Trophoblast cell (in vitro differentiated cells and primary cell): ENCODE measurements around the gene FBXO5.

ENCODE experiments used
- DNase-seq, 2 donors: peaks; one replicate each; pipeline ENCODE4 v3.0.0-alpha.2; 2016
- H2AFZ ChIP-seq: 2 replicates; pipeline ENCODE4 v1.6.1; 2013; ENCODE audit warnings: low read length, moderate library complexity, mild to moderate bottlenecking; ENCODE audit not compliant: insufficient read depth, poor library complexity
- H2AK5ac ChIP-seq: 2 replicates; pipeline ENCODE4 v1.6.1; 2013; ENCODE audit warnings: mild to moderate bottlenecking, low read length
- H2BK120ac ChIP-seq: 2 replicates; pipeline ENCODE4 v1.6.1; 2013; ENCODE audit warnings: low read length, mild to moderate bottlenecking, moderate library complexity; ENCODE audit not compliant: insufficient read depth, poor library complexity
- H2BK12ac ChIP-seq: 2 replicates; pipeline ENCODE4 v1.6.1; 2013; ENCODE audit warnings: mild to moderate bottlenecking, low read length, moderate library complexity
- H2BK5ac ChIP-seq: 2 replicates; pipeline ENCODE4 v1.6.1; 2013; ENCODE audit warnings: low read length, low read depth, moderate library complexity, mild to moderate bottlenecking; ENCODE audit not compliant: poor library complexity
- H3K14ac ChIP-seq: 2 replicates; pipeline ENCODE4 v1.6.1; 2013; ENCODE audit warnings: mild to moderate bottlenecking, low read length
- H3K18ac ChIP-seq: 2 replicates; pipeline ENCODE4 v1.6.1; 2013; ENCODE audit warnings: mild to moderate bottlenecking, low read length
- H3K23ac ChIP-seq: 2 replicates; pipeline ENCODE4 v1.6.1; 2013; ENCODE audit warnings: low read length
- H3K27ac ChIP-seq: 2 replicates; pipeline ENCODE4 v1.5.1; 2013; ENCODE audit warnings: low read depth, mild to moderate bottlenecking, inconsistent platforms, low read length, moderate library complexity
- H3K27me3 ChIP-seq: 2 replicates; pipeline ENCODE4 v1.6.1; 2013; ENCODE audit warnings: inconsistent platforms, mild to moderate bottlenecking, low read length, moderate library complexity; ENCODE audit not compliant: insufficient read depth
- H3K36me3 ChIP-seq, 2 experiments: 1 replicate in 1 of 2; 2 replicates in 1 of 2; pipeline ENCODE4 v1.6.1; 2013; ENCODE audit warnings: low read length in 2 of 2, mild to moderate bottlenecking in 2 of 2, moderate library complexity in 1 of 2; ENCODE audit not compliant: insufficient read depth in 2 of 2, control insufficient read depth in 1 of 2
- H3K4ac ChIP-seq: 2 replicates; pipeline ENCODE4 v1.6.1; 2013; ENCODE audit warnings: low read depth, mild to moderate bottlenecking, low read length, moderate library complexity
- H3K4me1 ChIP-seq, 2 experiments: 1 replicate in 1 of 2; 2 replicates in 1 of 2; pipeline ENCODE4 v1.6.1; 2013; ENCODE audit warnings: low read length in 2 of 2, mild to moderate bottlenecking in 2 of 2, moderate library complexity in 1 of 2; ENCODE audit not compliant: insufficient read depth in 2 of 2, control insufficient read depth in 1 of 2
- H3K4me2 ChIP-seq: 2 replicates; pipeline ENCODE4 v1.6.1; 2013; ENCODE audit warnings: inconsistent platforms, mild to moderate bottlenecking, low read length, moderate library complexity
- H3K4me3 ChIP-seq: 2 replicates; pipeline ENCODE4 v1.5.1; 2013; ENCODE audit warnings: mild to moderate bottlenecking, low read depth, low read length, inconsistent platforms
- H3K79me1 ChIP-seq: one replicate; pipeline ENCODE4 v1.6.1; 2013; ENCODE audit warnings: low read length
- H3K79me2 ChIP-seq: 2 replicates; pipeline ENCODE4 v1.6.1; 2013; ENCODE audit warnings: low read length, mild to moderate bottlenecking; ENCODE audit not compliant: control insufficient read depth, insufficient read depth, poor library complexity
- H3K9ac ChIP-seq: 2 replicates; pipeline ENCODE4 v1.6.1; 2013; ENCODE audit warnings: mild to moderate bottlenecking, low read length
- H3K9me3 ChIP-seq: 2 replicates; pipeline ENCODE4 v1.6.1; 2013; ENCODE audit warnings: low read depth, mild to moderate bottlenecking, control low read depth, inconsistent platforms, low read length; ENCODE audit not compliant: insufficient read depth
- H4K12ac ChIP-seq: 2 replicates; pipeline ENCODE4 v1.6.1; 2013; ENCODE audit warnings: low read depth, mild to moderate bottlenecking, low read length, moderate library complexity
- H4K8ac ChIP-seq: 2 replicates; pipeline ENCODE4 v1.6.1; 2013; ENCODE audit warnings: low read depth, mild to moderate bottlenecking, low read length, moderate library complexity
- H4K91ac ChIP-seq: one replicate; pipeline ENCODE4 v1.6.1; 2013; ENCODE audit warnings: low read depth, mild to moderate bottlenecking, low read length, moderate library complexity
- WGBS: extraction: QIAGEN DNeasy Blood & Tissue Kit; methylation state at CpG from one replicate; pipeline ENCODE4 v1.1.7; 2013; ENCODE audit warnings: missing lambda C conversion rate; ENCODE audit not compliant: insufficient read length, insufficient coverage; ENCODE audit errors: extremely low coverage; 5-methylcytosine and 5-hydroxymethylcytosine counted together

FBXO5 gene

GRCh38 chr6:152981989-152982903 lies 595 bp downstream of the FBXO5 start:
- H3K4me1 ChIP-seq, result peaks cover 0 to 3% of the 10 kb centered on the region in 2 experiments
- peaks cover 2 to 5% of the 10 kb centered on the region in 2 experiments for H3K36me3 ChIP-seq
- no CpG with 5 or more reads among the region's 71 CpGs for WGBS

GRCh38 chr6:152981219-152981618 lies 1.6 kb downstream of the FBXO5 start:
- Histone ChIP-seq H3K27ac (no peak overlapping the region), H2AFZ (no peak overlapping the region), H3K4me3 (no peak overlapping the region), H3K14ac (no peak overlapping the region), H4K12ac (no peak overlapping the region), H3K79me2 (peaks cover 20% of the 10 kb centered on the region), H3K4ac (no peak overlapping the region), H2BK5ac (no peak overlapping the region), H3K23ac (no peak overlapping the region), H3K4me2 (no peak overlapping the region), H2AK5ac (no peak overlapping the region), H3K27me3 (no peaks in the 10 kb centered on the region), H4K91ac (no peak overlapping the region), H3K4me1 (peaks cover 0 to 5% of the 10 kb centered on the region in 2 experiments), H3K9ac (no peak overlapping the region), H3K79me1 (peaks cover 8% of the 10 kb centered on the region), H3K36me3 (peaks cover 5 to 7% of the 10 kb centered on the region in 2 experiments), H4K8ac (no peak overlapping the region), H2BK12ac (no peak overlapping the region), H2BK120ac (no peak overlapping the region), H3K18ac (no peak overlapping the region), H3K9me3 (no peaks in the 10 kb centered on the region)
- DNase-seq, result no peak
- no CpG with 5 or more reads among the region's 2 CpGs for WGBS

More at GRCh38 chr6:152981989-152982903, 595 bp downstream of the FBXO5 start:
- Histone ChIP-seq H3K79me1 (peaks cover 8% of the 10 kb centered on the region), H4K8ac (no peak overlapping the region), H2AK5ac (no peak overlapping the region), H3K9me3 (no peaks in the 10 kb centered on the region), H3K27me3 (no peaks in the 10 kb centered on the region), H2BK12ac (no peak overlapping the region), H3K18ac (peak overlapping the region; percentile 80), H3K14ac (peak overlapping the region; percentile 23), H3K23ac (no peak overlapping the region), H4K12ac (no peak overlapping the region), H2BK5ac (peak overlapping the region; percentile 2), H3K4me2 (peak overlapping the region; percentile 96), H3K4ac (peak overlapping the region; percentile 75), H3K79me2 (peaks cover 20% of the 10 kb centered on the region), H2BK120ac (peak overlapping the region; percentile 1), H2AFZ (peak overlapping the region; percentile 3), H3K4me3 (peak overlapping the region; percentile 99), H3K27ac (peak overlapping the region; percentile 43), H3K9ac (peak overlapping the region; percentile 95), H4K91ac (peak overlapping the region; percentile 67)
- no peak for DNase-seq

- H2BK120ac ChIP-seq, result no peak overlapping the region
- no CpG with 5 or more reads among the region's 1 CpG for WGBS
These were observed 2.2 kb downstream of the FBXO5 start for GRCh38 chr6:152980656-152981055.

GRCh38 chr6:152979116-152979515 lies 3.7 kb downstream of the FBXO5 start:
- Histone ChIP-seq H3K4ac (peak overlapping the region; percentile 86), H3K79me2 (peaks cover 18% of the 10 kb centered on the region), H3K9ac (no peak overlapping the region), H4K91ac (no peak overlapping the region), H2BK5ac (no peak overlapping the region), H4K8ac (no peak overlapping the region), H2BK120ac (no peak overlapping the region), H2AFZ (no peak overlapping the region), H3K27ac (no peak overlapping the region), H3K18ac (no peak overlapping the region), H3K4me1 (peaks cover 0 to 5% of the 10 kb centered on the region in 2 experiments), H3K9me3 (no peaks in the 10 kb centered on the region), H2AK5ac (no peak overlapping the region), H3K14ac (no peak overlapping the region), H4K12ac (no peak overlapping the region), H3K23ac (no peak overlapping the region), H3K79me1 (peaks cover 8% of the 10 kb centered on the region), H3K4me2 (no peak overlapping the region), H3K36me3 (peaks cover 2 to 11% of the 10 kb centered on the region in 2 experiments), H3K4me3 (no peak overlapping the region), H3K27me3 (no peaks in the 10 kb centered on the region), H2BK12ac (no peak overlapping the region)
- no CpG with 5 or more reads among the region's 1 CpG for WGBS
- no peak for DNase-seq

More at GRCh38 chr6:152980656-152981055, 2.2 kb downstream of the FBXO5 start:
- no peak overlapping the region for H2AK5ac ChIP-seq
- H3K4me1 ChIP-seq, result peaks cover 0 to 5% of the 10 kb centered on the region in 2 experiments
- H3K27me3 ChIP-seq, result no peaks in the 10 kb centered on the region
- H3K9ac ChIP-seq, result no peak overlapping the region
- no peak overlapping the region for H2BK5ac ChIP-seq
- H2AFZ ChIP-seq, result no peak overlapping the region
- no peak overlapping the region for H3K4me3 ChIP-seq
- H4K91ac ChIP-seq, result no peak overlapping the region
- no peak overlapping the region for H3K4me2 ChIP-seq
- no peak overlapping the region for H4K8ac ChIP-seq
- H3K18ac ChIP-seq, result no peak overlapping the region
- H3K79me2 ChIP-seq, result peaks cover 18% of the 10 kb centered on the region
- no peak overlapping the region for H3K23ac ChIP-seq
- no peak overlapping the region for H3K27ac ChIP-seq
- H3K79me1 ChIP-seq, result peaks cover 8% of the 10 kb centered on the region
- H3K9me3 ChIP-seq, result no peaks in the 10 kb centered on the region
- H2BK12ac ChIP-seq, result no peak overlapping the region
- H3K4ac ChIP-seq, result no peak overlapping the region
- DNase-seq, result no peak
- no peak overlapping the region for H3K14ac ChIP-seq
- H4K12ac ChIP-seq, result no peak overlapping the region
- peaks cover 2 to 7% of the 10 kb centered on the region in 2 experiments for H3K36me3 ChIP-seq
